Caki2 (cell line): Measurements from ENCODE around the gene GRM7. TPM values are rescaled to one million over a fixed set of nuclear protein-coding genes. Genes with fewer than 3 reads are reported as not detected.

Source experiments
- DNase-seq: peaks from one replicate; pipeline ENCODE4 v3.0.0-alpha.2; 2015; ENCODE audit warnings: low read depth
- in situ Hi-C: cut with HindIII; loops from 2 replicates; pipeline ENCODE4 v1.10.0; 2016; ENCODE audit warnings: low sequenced_read_pairs, low pct_unique_long_range_greater_than_20kb, mixed read lengths
- total RNA-seq: library from RNA; depleted of rRNA; stranded (reverse); fragments of >200 nt; shearing (Covaris generic); gene quantifications from 2 replicates; pipeline ENCODE4 v1.2.3, GENCODE V29; 2014; ENCODE audit warnings: low replicate concordance

GRM7 gene
- total RNA-seq, 1 experiment from 2014 or later, result not detected

DNA sequence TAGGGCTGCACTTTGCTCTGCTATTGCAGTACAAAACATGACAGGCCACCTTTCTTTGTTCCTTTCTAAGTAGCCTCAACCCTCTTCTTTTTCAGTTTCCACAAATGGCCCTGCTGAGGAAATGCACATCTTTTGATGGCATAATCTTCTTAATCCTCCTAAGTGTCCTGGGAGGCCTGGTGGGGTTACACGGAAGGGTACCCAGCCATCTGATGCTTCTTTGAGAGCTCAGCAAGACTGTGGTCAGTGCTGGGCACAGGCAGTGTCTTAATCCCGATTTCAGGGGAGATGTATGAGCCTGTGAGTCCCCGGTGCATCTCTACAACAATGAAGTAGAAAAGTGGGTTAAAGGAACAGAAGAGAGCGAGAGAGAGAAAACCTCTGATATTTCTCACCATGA lies 404.8 kb downstream of the GRM7 start:
- in situ Hi-C loops, result no loop called here
- DNase-seq, result no peak

DNA sequence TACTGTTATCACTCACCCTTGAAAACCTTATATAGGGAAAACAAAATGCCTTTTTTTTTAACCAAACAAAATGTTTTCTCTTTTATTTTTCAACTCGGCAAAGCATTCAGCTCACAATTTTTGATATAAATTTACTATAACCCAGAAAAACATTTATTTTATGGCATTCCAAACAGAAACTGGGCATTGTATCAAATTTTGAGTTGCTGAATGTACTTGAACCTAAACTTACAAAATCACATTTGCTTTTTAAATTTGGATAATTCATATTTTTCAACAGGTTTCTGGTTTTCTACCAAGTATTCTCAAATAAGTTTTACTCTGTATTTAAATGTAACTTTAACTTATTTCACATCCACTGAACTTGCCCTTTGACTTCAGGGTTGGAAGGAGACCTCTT lies 405.6 kb downstream of the GRM7 start:
- DNase-seq, result no peak
- in situ Hi-C loops, result no loop called here

DNA sequence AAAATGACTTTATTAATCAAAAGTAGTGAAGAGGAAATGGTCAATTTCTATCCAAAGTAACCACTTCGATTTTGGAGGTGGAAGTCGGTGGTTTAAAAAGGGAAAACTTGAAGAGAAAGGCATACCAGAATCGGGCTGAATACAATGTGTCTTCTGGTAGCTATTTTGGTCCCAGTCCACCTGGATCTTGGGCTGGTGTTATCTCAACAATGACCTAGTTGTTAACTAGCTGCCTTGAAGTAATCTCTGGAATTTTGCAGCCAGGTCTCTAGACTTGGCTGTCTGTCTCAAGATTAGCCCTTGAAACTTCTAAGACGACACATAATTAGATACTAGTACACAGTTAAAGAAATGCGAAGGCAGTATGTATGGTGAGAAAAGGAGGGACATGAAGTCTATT lies 409.8 kb downstream of the GRM7 start:
- in situ Hi-C loops, result no loop called here
- DNase-seq, result no peak

DNA sequence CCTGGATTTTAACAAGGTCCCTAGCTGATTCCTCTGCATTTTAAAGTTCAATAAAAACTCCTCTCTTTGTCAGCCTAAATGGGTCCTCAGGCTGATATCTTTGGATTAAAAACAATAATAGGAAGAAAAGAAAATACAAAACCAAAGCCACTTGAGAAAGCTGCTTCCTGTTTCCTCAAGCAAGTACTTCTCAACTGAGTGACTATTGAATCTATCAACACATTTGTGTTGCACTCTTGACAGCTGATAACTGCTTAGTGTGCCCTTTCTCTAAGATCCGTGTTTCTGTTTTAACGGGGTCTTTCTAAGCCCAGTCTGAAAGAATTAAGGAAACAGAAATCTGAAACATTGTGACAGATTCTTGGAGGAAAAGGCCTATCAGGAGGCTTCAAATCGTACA lies 410.7 kb downstream of the GRM7 start:
- DNase-seq, result no peak
- in situ Hi-C loops, result no loop called here

DNA sequence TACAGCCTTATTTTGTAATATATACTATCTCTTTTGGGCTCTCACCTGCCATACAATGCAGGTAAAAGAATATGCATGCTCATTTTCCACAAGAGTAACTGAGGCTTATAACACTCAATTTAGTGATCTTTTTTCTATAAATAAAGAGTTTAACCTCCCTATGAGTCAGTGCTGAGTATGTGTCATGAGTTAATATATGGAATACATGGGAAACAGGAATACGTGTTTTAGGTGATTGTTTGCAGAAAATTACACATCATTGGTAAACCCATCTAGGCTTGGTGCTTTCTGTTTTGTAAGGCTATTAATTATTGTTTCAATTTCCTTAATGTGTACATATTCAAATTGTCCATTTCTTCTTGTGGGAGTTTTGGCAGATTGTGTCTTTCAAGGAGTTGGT lies 411.3 kb downstream of the GRM7 start:
- in situ Hi-C loops, result no loop called here
- no peak for DNase-seq

DNA sequence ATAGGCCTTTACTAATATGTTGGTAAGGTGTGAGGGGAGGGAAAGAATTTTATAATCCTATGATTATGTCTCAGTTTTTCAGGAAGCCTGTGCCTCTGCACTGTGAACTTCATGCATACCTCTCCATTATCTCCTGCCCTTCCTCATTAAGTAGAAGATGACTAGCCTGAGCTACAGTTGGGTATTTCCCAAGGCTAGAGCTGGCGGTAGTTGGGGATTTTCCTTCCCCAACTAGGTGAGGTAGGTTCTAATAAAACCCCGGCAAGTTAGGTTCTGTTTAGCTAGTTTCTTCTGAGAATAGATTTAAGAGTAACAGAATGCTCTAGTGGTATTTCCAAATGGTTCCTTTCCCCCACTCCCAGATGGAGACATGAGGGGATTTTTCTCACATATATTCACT lies 414.5 kb downstream of the GRM7 start:
- DNase-seq, result no peak
- in situ Hi-C loops, result no loop called here

DNA sequence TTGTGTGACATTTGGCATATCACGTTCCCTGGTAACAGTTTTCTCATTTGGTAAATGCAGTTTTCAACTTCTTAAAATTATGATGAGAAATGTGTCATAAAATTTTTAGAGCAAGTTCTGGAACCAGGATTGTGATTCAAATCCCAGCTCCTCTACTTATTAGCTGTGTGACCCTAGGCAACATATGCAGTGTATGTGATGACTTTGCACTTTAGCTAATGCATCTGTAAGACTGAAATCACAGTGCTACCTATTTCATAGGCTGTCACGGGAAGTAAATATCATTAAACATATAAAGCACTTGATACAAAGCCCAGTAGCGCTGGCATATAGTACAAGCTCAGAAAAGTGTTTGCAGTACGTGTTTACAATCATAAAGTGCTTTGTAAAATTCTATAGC lies 419.4 kb downstream of the GRM7 start:
- DNase-seq, result no peak
- in situ Hi-C loops, result no loop called here

DNA sequence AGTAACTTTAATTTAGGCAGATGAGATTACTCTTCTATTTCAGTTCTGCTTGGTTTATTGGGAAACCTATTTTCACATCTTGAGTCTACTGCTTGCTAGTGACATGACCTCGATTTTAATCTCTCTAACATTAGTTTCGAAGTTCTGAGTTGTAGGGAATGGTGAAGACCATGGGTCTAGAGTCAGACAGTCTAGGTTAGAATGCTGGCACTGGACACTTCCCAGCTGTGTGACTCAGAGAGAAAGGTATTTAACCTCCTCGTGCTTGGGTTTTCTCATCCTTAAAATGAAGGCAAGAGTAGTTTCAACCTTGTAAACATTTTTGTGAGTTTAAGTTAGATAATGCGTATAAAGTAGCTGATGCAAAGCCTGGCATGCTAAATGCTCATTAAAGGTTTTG lies 422.1 kb downstream of the GRM7 start:
- DNase-seq, result no peak

DNA sequence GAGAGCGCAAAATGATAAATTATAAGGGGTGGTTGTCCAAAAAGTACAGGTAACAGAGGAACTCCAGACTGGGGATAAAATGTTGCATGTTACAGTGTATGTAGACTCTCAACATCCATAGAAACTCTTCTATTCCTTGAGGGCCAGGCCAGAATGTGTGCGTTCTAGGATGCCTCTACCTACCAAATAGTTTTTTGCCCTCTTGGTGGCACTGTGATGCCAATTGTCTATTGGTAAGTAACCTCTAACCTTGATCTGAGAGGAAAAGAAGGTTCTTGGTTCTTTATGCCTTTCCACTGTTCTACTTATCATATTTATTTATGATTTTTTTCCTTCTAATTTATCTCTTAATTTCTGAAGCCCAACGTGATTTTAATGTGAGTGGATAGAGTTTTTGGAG lies 424.6 kb downstream of the GRM7 start:
- in situ Hi-C loops, result no loop called here
- no peak for DNase-seq

More for the DNA sequence above, 422.1 kb downstream of the GRM7 start:
- in situ Hi-C loops, result no loop called here

DNA sequence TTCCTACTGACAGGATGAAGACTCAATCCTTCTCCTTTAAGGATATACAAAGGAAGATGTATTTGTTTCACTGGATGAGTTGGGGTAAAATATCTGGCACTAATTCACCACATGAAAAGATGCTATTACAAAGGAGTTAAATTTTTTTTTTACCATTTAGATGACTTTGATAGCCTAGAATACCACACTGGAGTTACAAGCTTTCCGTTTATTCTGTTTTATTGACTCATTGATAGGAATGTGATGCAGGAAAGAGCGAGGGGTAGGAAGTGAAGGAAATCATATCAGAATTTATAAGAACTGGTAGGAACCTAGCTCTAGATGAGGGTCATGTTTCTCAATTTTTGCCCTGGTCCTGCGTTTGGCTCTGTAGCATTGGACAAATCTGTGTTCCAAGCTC lies 427.2 kb downstream of the GRM7 start:
- in situ Hi-C loops, result no loop called here
- DNase-seq, result no peak

DNA sequence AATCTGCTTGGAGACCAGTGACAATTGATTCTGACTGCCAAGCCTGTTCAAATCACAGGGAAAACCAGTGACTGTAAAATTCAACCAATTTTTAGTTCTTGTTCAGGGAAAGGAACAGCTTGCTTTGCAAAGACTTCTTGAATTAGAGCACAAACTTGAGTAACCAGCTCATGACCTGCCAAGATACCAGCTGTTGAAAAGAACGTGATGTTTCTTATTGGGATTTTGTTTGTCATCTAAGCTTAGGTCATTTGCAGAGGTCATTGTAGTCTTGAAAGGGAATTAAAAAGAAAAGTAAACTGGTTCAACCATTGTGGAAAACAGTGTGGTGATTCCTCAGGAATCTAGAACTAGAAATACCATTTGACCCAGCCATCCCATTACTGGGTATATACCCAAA lies 428.2 kb downstream of the GRM7 start:
- no peak for DNase-seq
- in situ Hi-C loops, result no loop called here

DNA sequence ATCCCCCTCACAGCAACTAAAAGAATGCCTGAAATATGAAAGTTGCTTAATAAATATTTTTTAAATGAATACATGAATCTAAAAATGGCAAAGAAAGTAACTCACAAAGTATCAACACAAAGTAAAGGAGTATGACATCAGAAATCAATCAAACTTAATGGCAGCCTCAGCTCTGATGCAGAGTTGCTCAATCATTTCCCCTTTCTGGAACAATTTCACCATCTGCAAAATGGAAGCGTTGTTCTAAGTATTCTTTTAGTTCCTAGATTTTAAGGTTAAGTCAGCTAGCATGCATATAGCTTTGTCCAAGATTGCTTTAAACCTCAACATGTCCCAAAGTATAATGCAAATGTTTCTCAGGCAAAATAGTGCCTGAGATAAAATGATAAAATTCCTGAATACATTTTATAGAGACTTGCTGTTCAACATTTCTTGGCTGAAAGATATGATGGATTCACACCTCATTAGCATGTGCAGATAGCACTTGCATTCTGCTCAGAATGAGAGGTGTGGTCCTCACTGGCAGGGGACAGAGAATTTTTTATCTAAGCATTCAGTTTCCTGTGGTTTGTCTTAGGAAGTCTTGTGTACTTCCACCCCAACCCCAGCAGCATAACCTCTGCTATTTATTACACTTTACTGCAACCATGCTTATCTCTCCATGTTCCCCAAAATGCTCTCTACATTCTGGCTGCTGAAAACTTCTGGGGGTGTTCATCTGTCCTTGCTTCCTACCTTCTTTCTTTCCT lies 429.3 kb downstream of the GRM7 start:
- in situ Hi-C loops, result no loop called here
- no peak for DNase-seq

DNA sequence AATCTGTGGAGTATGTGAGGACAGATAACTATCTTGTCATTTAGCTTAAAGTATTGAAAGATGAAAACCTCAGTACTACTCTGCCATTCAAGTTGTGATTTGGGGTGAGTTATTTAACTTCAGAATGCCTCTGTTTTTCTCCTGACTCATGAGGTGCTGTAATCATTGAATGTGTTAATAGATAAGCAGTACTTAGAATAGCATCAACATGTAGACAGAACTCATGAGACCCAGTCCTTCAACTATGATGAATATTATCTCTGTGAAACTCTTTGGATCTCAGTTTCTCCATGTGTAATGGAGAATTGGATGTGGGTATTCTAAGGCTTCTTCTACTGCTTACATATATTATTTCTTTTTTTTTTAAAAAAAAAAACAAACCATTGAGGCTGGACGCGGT lies 431.4 kb downstream of the GRM7 start:
- no peak for DNase-seq
- in situ Hi-C loops, result no loop called here

DNA sequence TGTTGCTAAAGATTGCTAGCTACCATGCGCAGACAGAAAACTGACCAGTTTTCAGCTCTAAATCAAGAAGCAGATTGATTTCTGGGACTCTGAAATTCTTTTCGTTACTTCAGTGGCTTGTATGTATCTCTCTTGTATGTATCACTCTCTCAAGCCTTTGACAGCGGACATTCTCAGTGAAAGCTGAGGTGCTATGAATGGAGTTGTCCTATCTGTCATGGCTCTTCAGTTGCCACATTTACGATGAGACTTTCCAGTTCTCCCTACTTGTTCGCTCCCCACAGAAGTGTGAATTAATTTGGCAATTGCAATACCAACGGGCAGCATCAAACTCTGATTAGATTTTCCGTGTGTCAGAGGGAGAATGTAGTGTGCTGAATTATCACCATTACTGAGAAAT lies 432.4 kb downstream of the GRM7 start:
- in situ Hi-C loops, result no loop called here
- DNase-seq, result no peak

DNA sequence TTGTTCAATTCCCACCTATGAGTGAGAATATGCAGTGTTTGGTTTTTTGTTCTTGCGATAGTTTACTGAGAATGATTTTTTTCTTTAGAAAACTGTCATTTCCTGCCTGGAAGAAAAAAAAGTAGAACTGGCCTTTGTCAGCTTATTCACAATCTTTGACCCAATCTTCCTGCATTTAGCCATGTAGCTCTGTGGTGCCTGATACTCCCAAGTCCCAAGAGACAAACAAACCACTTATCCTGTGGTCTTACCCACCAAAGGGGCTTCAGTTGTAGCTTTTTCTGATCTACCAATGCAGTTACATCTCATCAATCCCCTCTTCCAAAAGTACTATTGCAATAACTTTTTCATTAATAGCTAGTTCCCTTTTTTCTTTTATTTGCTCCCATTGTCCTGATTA lies 444.6 kb downstream of the GRM7 start:
- in situ Hi-C loops, result no loop called here
- no peak for DNase-seq

DNA sequence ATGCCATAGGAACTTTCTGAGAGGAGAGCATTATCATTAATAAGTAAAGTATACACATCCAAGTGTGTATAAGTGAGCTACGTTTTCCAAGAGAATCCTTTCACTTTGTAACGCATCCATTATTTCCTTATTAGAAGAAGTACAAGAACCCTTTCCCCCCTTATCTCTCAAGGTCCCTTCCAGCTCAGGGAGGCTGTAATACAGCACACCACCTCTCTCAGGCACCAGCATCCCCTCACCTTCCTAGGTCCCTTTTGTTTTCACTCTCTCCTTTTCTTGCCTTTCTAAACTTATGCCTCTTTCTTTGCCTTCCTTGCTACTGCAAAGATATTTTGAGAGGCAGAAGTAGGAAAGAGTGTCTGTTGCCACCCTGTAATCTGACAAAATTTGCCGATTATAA lies 446.0 kb downstream of the GRM7 start:
- in situ Hi-C loops, result no loop called here
- no peak for DNase-seq

DNA sequence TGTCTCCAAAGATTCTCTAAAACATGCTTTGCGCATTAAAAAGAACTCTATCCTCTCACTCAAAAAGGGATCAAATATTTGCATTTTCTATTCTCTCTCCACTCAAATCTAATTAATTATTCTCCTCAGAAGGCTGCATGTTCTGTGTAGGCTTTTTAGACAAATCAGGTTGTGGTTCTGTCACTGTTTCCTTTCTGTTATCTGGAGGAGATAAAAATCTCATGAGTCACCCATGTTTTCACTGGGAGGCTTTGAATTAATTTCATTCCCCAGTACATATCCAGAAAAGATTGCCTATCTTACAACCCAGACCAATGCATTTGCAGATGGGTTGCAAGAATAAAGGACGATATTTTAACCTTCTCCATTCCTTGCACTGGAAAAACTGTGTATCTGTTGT lies 446.5 kb downstream of the GRM7 start:
- peak; percentile 33 for DNase-seq
- in situ Hi-C loops, result no loop called here

DNA sequence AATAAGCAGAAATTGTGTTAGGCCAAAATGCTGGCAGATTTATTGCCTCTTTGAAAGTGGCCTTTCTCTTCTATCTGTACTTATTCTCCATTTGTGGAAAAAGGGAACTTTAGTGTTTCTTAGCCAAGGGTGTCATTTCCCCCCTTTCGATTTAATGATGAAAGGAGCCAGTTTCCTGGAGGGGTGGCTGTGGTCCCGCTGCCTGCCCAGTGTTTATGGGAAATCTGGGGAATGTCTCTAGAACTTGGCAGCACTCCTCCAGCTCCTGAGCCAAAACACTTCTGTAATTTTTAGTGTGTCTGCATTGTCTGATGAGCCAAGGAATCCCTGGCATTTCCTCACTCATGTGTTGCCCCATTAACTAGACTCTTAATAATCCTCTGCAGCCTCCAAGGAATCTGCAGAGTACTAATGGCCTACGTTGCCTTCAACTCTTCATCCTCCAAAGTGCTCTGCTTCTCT lies 448.8 kb downstream of the GRM7 start:
- in situ Hi-C loops, result no loop called here
- peak; percentile 18 for DNase-seq

DNA sequence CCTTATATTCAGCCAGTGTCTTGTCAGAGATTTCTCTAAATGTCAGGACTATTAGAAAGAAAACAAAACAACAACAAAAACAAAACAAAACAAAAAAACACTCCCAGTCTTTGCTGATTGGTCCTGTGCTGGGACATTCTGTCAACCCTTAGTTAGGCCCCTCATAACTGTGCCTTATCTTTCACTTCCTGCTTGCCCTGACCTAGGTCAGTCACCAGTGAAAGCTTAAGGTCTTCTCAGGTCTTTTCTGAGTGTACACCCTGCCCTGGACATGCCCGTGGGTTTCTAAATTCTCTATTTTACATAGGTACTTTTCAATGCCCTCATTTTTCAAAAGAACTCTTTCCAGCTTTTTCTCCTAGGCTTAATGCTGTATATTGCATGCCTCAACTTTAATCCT lies 454.1 kb downstream of the GRM7 start:
- no peak for DNase-seq
- in situ Hi-C loops, result no loop called here

DNA sequence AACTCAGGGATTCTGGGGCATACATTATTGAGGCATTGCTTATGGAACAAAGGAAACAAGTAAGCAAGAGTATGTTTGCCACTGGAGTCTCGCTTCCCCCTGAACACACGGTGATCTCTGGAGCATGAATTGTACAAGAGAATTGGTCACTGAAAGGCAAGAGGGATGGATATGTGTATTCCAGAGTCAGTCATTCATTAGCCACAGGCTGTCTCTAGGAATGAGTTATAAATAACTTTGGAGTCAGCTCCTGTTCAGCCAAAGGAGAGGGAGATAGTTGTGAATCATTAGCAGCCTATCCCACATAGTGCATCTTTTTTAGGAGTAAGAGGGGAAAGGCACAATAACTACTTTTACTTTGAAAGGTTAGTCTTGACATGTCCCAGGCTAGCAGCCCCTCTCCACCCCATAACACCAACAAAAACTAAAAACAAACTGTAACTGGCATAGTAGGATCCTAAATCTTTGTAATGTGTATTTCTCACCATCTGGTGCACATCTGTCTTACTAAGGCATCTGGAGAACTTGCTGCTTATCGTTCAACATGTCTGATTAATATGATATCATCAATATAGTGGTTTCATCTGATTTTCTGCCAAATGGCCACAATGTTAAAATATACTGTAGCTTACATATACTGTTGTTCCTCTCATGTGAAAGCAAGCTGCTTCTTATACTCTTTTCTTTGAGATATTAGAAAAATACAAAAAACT lies 462.2 kb downstream of the GRM7 start:
- DNase-seq, result peak; percentile 60
- in situ Hi-C loops, result no loop called here
